ENCODE results near the gene PRKAA1. TPM values are rescaled to one million over a fixed set of nuclear protein-coding genes. Genes with fewer than 3 reads are reported as not detected.

The PRKAA1 gene
- total and polyA plus RNA-seq, 2 of the 13 experiments (the other 11 are each of a cell fraction or from before 2014, with no cell fraction given): 36.6 to 58.0 TPM

GRCh38 chr5:40798012-40798800 lies at the start of gene PRKAA1 (continued):
- TF ChIP-seq KIAA2018 (CRISPR knock-in tag; IDR thresholded peaks at IDR 0.05; ENCODE audit: borderline replicate concordance): no peak
- no peak for TF ChIP-seq TERF1 (CRISPR knock-in tag; IDR thresholded peaks at IDR 0.05)
- TF ChIP-seq GMEB1 (CRISPR knock-in tag; IDR thresholded peaks at IDR 0.05; ENCODE audit: borderline replicate concordance): peak; percentile 55
- no peak for TF ChIP-seq SP140L (CRISPR knock-in tag; IDR thresholded peaks at IDR 0.05; ENCODE audit: borderline replicate concordance)
- TF ChIP-seq SIX4 (CRISPR knock-in tag; IDR thresholded peaks at IDR 0.05): no peak
- no peak for TF ChIP-seq ZNF225 (CRISPR knock-in tag; IDR thresholded peaks at IDR 0.05)
- no peak for TF ChIP-seq ATAD3A (CRISPR knock-in tag; IDR thresholded peaks at IDR 0.05)
- peak; percentile 73 for TF ChIP-seq POLR2G (IDR thresholded peaks at IDR 0.05; ENCODE audit: low read depth, low read length)
- TF ChIP-seq CC2D1A (CRISPR knock-in tag; IDR thresholded peaks at IDR 0.05): no peak
- no peak for TF ChIP-seq ZSCAN25 (CRISPR knock-in tag; IDR thresholded peaks at IDR 0.05)
- no peak; the same call in 1 of the 2 replicates for TF ChIP-seq TARDBP (CRISPR knock-in tag; IDR thresholded peaks at IDR 0.05)
- no peak for TF ChIP-seq ZNF121 (CRISPR knock-in tag; IDR thresholded peaks at IDR 0.05)
- no peak for TF ChIP-seq SRSF4 (IDR thresholded peaks at IDR 0.05; ENCODE audit: low read depth, low read length, poor library complexity, severe bottlenecking)
- no peak for TF ChIP-seq MLX (CRISPR knock-in tag; IDR thresholded peaks at IDR 0.05)
- no peak; the same call in 1 of the 2 replicates for TF ChIP-seq ZNF430 (CRISPR knock-in tag; IDR thresholded peaks at IDR 0.05)

Measured in HepG2 (cell line).